Measurements from ENCODE around the gene CAVIN2.

CAVIN2 gene

DNA sequence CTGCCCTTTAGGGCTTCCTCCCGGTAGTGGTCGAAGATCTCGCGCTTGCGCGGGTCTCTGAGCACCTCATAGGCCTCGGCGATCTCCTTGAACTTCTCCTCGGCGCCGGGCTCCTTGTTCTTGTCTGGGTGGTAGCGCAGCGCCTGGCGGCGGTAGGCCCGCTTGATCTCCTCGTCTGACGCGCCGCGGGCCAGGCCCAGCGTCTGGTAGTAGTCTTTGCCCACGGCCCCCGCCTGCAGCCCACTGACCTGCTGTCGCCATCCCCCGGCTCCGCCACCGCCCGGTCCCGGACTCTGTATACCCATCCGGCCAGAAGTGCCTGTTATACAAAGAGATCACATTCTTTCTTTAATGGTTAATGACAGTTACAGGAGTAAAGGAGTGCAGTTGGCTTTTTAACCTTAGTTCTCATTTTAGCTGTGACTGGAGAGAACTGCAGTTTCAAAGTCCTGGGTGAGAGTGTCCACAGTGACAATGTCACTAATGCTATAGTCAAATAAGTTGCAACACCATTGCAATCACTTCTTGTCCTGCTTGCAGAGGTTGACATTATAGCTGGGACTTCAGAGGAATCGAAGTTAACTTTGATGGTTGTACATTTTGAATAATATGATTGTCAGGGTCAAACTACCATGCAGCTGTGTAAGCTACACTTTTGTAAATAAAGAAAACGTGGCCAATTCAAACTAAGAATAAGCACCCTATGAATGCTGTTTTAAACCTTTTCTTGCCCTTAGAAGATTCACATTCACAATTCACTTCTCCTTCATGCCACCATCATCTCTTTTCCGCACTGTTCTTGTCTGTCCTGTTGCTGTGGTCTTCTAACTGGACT, 35.3 kb upstream of the CAVIN2 start:
- Histone ChIP-seq H3K9ac (ENCODE audit: low read length) (no peak overlapping the region), H3K36me3 (replicated peaks; ENCODE audit: insufficient read depth, low read length) (no peaks in the 10 kb centered on the region), H3K9me2 (replicated peaks; ENCODE audit: insufficient read depth, low read length) (no peaks in the 10 kb centered on the region), H3K4me1 (ENCODE audit: low read length) (no peaks in the 10 kb centered on the region), H2AFZ (ENCODE audit: low read length) (no peak overlapping the region), H3K27ac (ENCODE audit: low read length) (no peak overlapping the region), H4K20me1 (ENCODE audit: insufficient read depth, low read length) (no peaks in the 10 kb centered on the region), H3K4me2 (ENCODE audit: low read depth, low read length) (no peak overlapping the region), H3K27me3 (replicated peaks; ENCODE audit: insufficient read depth, low read length) (no peaks in the 10 kb centered on the region), H3K79me2 (ENCODE audit: low read length) (no peaks in the 10 kb centered on the region), H3K9me3 (replicated peaks; ENCODE audit: insufficient read depth, low read length) (no peaks in the 10 kb centered on the region), H3K4me3 (ENCODE audit: low read length) (no peak overlapping the region), H3F3A (ENCODE audit: insufficient read depth, low read length) (no peaks in the 10 kb centered on the region)
- no peak for DNase-seq
- no peak for TF ChIP-seq EZH2phosphoT487 (IDR thresholded peaks at IDR 0.05; ENCODE audit: low read length)
- TF ChIP-seq, protein P1, sequence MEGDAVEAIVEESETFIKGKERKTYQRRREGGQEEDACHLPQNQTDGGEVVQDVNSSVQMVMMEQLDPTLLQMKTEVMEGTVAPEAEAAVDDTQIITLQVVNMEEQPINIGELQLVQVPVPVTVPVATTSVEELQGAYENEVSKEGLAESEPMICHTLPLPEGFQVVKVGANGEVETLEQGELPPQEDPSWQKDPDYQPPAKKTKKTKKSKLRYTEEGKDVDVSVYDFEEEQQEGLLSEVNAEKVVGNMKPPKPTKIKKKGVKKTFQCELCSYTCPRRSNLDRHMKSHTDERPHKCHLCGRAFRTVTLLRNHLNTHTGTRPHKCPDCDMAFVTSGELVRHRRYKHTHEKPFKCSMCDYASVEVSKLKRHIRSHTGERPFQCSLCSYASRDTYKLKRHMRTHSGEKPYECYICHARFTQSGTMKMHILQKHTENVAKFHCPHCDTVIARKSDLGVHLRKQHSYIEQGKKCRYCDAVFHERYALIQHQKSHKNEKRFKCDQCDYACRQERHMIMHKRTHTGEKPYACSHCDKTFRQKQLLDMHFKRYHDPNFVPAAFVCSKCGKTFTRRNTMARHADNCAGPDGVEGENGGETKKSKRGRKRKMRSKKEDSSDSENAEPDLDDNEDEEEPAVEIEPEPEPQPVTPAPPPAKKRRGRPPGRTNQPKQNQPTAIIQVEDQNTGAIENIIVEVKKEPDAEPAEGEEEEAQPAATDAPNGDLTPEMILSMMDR (IDR thresholded peaks at IDR 0.05; ENCODE audit: low read length) = no peak
- TF ChIP-seq EZH2 (optimal IDR thresholded peaks at IDR 0.05; ENCODE audit: low read depth, low read length) = no peak

DNA sequence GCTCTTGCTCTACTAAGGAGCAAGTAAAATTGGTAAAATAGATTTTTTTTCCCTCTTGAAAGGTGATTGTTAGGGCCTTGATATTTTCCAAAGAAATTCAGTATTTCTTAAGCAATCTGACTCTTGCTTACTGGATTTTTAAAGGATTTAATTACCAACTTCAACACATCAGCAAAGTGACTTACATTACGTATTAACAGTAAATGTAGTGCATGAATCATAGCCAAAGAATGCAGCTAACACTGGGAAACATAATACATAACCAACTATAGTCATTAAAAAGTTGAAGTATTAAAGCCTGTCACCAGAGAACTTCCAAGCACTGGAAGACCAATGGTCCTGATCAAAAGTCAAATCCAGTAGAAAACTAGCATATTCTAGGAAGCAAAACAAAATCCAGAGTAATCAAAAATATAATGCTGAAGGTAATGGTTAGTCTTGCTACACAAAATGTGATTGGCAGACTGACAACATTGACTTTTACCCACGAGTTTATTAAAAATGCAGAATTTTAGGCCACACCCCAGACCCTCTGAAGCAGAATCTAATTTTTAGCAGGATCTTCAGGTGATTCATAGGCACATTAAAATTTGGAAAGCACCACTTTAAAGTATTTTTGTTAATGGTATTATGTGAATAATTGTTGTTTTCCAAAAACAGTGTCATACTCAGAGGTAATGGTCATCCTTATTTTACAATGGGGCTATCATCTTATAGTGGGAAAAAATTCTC, 31.8 kb upstream of the CAVIN2 start:
- TF ChIP-seq EZH2phosphoT487 (IDR thresholded peaks at IDR 0.05; ENCODE audit: low read length) (no peak), EZH2 (optimal IDR thresholded peaks at IDR 0.05; ENCODE audit: low read depth, low read length) (no peak)
- TF ChIP-seq, protein P1 (IDR thresholded peaks at IDR 0.05; ENCODE audit: low read length) = no peak

DNA sequence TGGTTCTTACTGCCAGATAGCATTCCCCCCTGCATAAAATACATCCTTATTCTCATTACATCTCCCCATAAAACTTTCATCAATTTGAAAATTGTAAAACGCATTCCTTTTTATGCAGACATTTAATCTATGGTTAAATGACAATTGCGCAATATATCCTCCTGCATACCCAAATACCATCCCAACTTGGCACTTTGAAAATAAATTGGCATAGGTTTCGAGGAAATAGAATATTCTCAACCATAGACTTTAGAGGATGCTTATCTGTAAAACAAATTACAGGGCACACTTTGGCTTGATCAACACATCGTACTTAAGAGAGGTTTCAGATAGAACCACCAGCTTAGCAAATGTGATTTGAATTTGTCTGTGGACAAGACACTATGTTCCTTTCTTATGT, 31.0 kb upstream of the CAVIN2 start:
- Histone ChIP-seq H3K36me3 (replicated peaks; ENCODE audit: insufficient read depth, low read length) (no peaks in the 10 kb centered on the region), H3K27ac (ENCODE audit: low read length) (no peak overlapping the region), H3K4me2 (ENCODE audit: low read depth, low read length) (no peak overlapping the region), H3K4me1 (ENCODE audit: low read length) (no peaks in the 10 kb centered on the region), H3K4me3 (ENCODE audit: low read length) (no peak overlapping the region), H3K27me3 (replicated peaks; ENCODE audit: insufficient read depth, low read length) (no peaks in the 10 kb centered on the region), H4K20me1 (ENCODE audit: insufficient read depth, low read length) (no peaks in the 10 kb centered on the region), H3F3A (ENCODE audit: insufficient read depth, low read length) (no peaks in the 10 kb centered on the region), H3K9me2 (replicated peaks; ENCODE audit: insufficient read depth, low read length) (no peaks in the 10 kb centered on the region), H3K9ac (ENCODE audit: low read length) (no peak overlapping the region), H3K9me3 (replicated peaks; ENCODE audit: insufficient read depth, low read length) (no peaks in the 10 kb centered on the region), H2AFZ (ENCODE audit: low read length) (no peak overlapping the region), H3K79me2 (ENCODE audit: low read length) (no peaks in the 10 kb centered on the region)
- TF ChIP-seq EZH2phosphoT487 (IDR thresholded peaks at IDR 0.05; ENCODE audit: low read length) (no peak), EZH2 (optimal IDR thresholded peaks at IDR 0.05; ENCODE audit: low read depth, low read length) (no peak)
- TF ChIP-seq, protein P1 (IDR thresholded peaks at IDR 0.05; ENCODE audit: low read length) = no peak
- no peak for DNase-seq

More for the DNA sequence above, 31.8 kb upstream of the CAVIN2 start:
- H3K27me3 ChIP-seq (replicated peaks; ENCODE audit: insufficient read depth, low read length) = no peaks in the 10 kb centered on the region
- no peaks in the 10 kb centered on the region for H3F3A ChIP-seq (ENCODE audit: insufficient read depth, low read length)
- no peaks in the 10 kb centered on the region for H4K20me1 ChIP-seq (ENCODE audit: insufficient read depth, low read length)
- H2AFZ ChIP-seq (ENCODE audit: low read length) = no peak overlapping the region
- no peaks in the 10 kb centered on the region for H3K4me1 ChIP-seq (ENCODE audit: low read length)
- H3K9ac ChIP-seq (ENCODE audit: low read length) = no peak overlapping the region
- no peaks in the 10 kb centered on the region for H3K79me2 ChIP-seq (ENCODE audit: low read length)
- no peak for DNase-seq
- H3K4me2 ChIP-seq (ENCODE audit: low read depth, low read length) = no peak overlapping the region
- H3K9me2 ChIP-seq (replicated peaks; ENCODE audit: insufficient read depth, low read length) = no peaks in the 10 kb centered on the region
- no peaks in the 10 kb centered on the region for H3K9me3 ChIP-seq (replicated peaks; ENCODE audit: insufficient read depth, low read length)
- H3K4me3 ChIP-seq (ENCODE audit: low read length) = no peak overlapping the region
- H3K36me3 ChIP-seq (replicated peaks; ENCODE audit: insufficient read depth, low read length) = no peaks in the 10 kb centered on the region
- no peak overlapping the region for H3K27ac ChIP-seq (ENCODE audit: low read length)
